Activated CD4-positive, alpha-beta T cell treated with anti-CD3 and anti-CD28 coated beads, Interleukin-2, amount 10 ng/mL, durations not matched to agents 7 days and 5 days (primary cell): ENCODE data around the gene KDM6A. TPM values are rescaled to one million over a fixed set of nuclear protein-coding genes. Genes with fewer than 3 reads are reported as not detected.
"Not testable (repeated sequence)": the region's sequence is repeated elsewhere in the genome, so short reads cannot be mapped to it uniquely, and the experiment has no call there.

ENCODE experiments used
- CTCF ChIA-PET: fragments of 350-600 bp; sonication (Branson Sonifier 250); formaldehyde crosslinking; loops from one replicate; lab custom pipeline; 2021; ENCODE audit warnings: antibody characterized with exemption; lab: Charles Lee
- POLR2A ChIA-PET: fragments of 350-600 bp; sonication (Branson Sonifier 250); formaldehyde crosslinking; loops from one replicate; lab custom pipeline; 2021; ENCODE audit warnings: antibody characterized with exemption; lab: Charles Lee
- DNase-seq: peaks from one replicate; pipeline ENCODE4 v3.0.0-alpha.2; 2020
- H3K27ac Mint-ChIP-seq: one replicate; pipeline ENCODE4 v1.8.0; 2021; ENCODE audit warnings: mild to moderate bottlenecking, moderate library complexity, mixed read lengths
- H3K27me3 Mint-ChIP-seq: one replicate; pipeline ENCODE4 v1.8.0; 2021; ENCODE audit warnings: mixed read lengths
- H3K36me3 Mint-ChIP-seq: one replicate; pipeline ENCODE4 v1.8.0; 2021; ENCODE audit warnings: low read depth, mixed read lengths
- H3K4me1 Mint-ChIP-seq: one replicate; pipeline ENCODE4 v1.8.0; 2021; ENCODE audit warnings: mixed read lengths
- H3K4me3 Mint-ChIP-seq: one replicate; pipeline ENCODE4 v1.8.0; 2021; ENCODE audit warnings: mild to moderate bottlenecking, moderate library complexity, mixed read lengths
- H3K9me3 Mint-ChIP-seq: one replicate; pipeline ENCODE4 v1.8.0; 2021; ENCODE audit warnings: mixed read lengths
- total RNA-seq, 2 experiments: library from RNA; stranded (reverse); gene quantifications; one replicate each; pipeline ENCODE4 v1.2.3, GENCODE V29; 2021

KDM6A gene
- total RNA-seq, 2 experiments from 2014 or later: 26.6 to 27.6 TPM

- Mint-ChIP-seq H3K27me3 (no peaks in the 10 kb centered on the region), H3K4me3 (no peak overlapping the region), H3K27ac (no peak overlapping the region), H3K9me3 (peaks cover 5% of the 10 kb centered on the region), H3K36me3 (no peaks in the 10 kb centered on the region), H3K4me1 (no peaks in the 10 kb centered on the region)
- CTCF ChIA-PET: no interaction called here
- no peak for DNase-seq
- POLR2A ChIA-PET: no interaction called here
These were observed 260.5 kb downstream of the KDM6A start for GRCh38 chrX:45133465-45133864.

GRCh38 chrX:45134315-45134731 is 261.3 kb downstream of the KDM6A start:
- DNase-seq: no peak
- peaks cover 5% of the 10 kb centered on the region for H3K9me3 Mint-ChIP-seq
- POLR2A ChIA-PET: no interaction called here
- CTCF ChIA-PET: interaction anchor here (0.8 kb wide), 1 partner anchor 16 kb away, joined by 3 read pairs; no protein-coding TSS in a partner anchor
- no peak overlapping the region for H3K27ac Mint-ChIP-seq
- H3K36me3 Mint-ChIP-seq: no peaks in the 10 kb centered on the region
- no peaks in the 10 kb centered on the region for H3K27me3 Mint-ChIP-seq
- H3K4me3 Mint-ChIP-seq: no peak overlapping the region
- H3K4me1 Mint-ChIP-seq: no peaks in the 10 kb centered on the region

- no peaks in the 10 kb centered on the region for H3K4me1 Mint-ChIP-seq
- no peak overlapping the region for H3K4me3 Mint-ChIP-seq
- no peaks in the 10 kb centered on the region for H3K36me3 Mint-ChIP-seq
- ChIA-PET CTCF (interaction anchor here (0.8 kb wide), 1 partner anchor 16 kb away, joined by 3 read pairs; no protein-coding TSS in a partner anchor), POLR2A (no interaction called here)
- peaks cover 5% of the 10 kb centered on the region for H3K9me3 Mint-ChIP-seq
- no peak overlapping the region for H3K27ac Mint-ChIP-seq
- no peak for DNase-seq
- H3K27me3 Mint-ChIP-seq: no peaks in the 10 kb centered on the region
These were observed 261.8 kb downstream of the KDM6A start for GRCh38 chrX:45134775-45135174.

GRCh38 chrX:45135391-45136075 is 262.5 kb downstream of the KDM6A start:
- H3K4me3 Mint-ChIP-seq, H3K4me1 Mint-ChIP-seq, H3K9me3 Mint-ChIP-seq, POLR2A ChIA-PET, CTCF ChIA-PET, H3K27ac Mint-ChIP-seq, H3K36me3 Mint-ChIP-seq, H3K27me3 Mint-ChIP-seq, DNase-seq: not testable (repeated sequence)

GRCh38 chrX:45137531-45137930 is 264.5 kb downstream of the KDM6A start:
- POLR2A ChIA-PET: interaction anchor here (0.7 kb wide), 1 partner anchor 253 kb away, joined by 3 read pairs; no protein-coding TSS in a partner anchor
- Mint-ChIP-seq H3K27ac (no peak overlapping the region), H3K4me1 (no peaks in the 10 kb centered on the region), H3K9me3 (no peaks in the 10 kb centered on the region), H3K27me3 (no peaks in the 10 kb centered on the region), H3K4me3 (no peak overlapping the region), H3K36me3 (no peaks in the 10 kb centered on the region)
- no peak for DNase-seq
- CTCF ChIA-PET: interaction anchor here (0.6 kb wide), 1 partner anchor 111 kb away, joined by 3 read pairs; no protein-coding TSS in a partner anchor

- no peaks in the 10 kb centered on the region for H3K4me1 Mint-ChIP-seq
- no peak for DNase-seq
- no peaks in the 10 kb centered on the region for H3K27me3 Mint-ChIP-seq
- no peak overlapping the region for H3K4me3 Mint-ChIP-seq
- no peaks in the 10 kb centered on the region for H3K36me3 Mint-ChIP-seq
- H3K27ac Mint-ChIP-seq: no peak overlapping the region
- ChIA-PET CTCF (interaction anchor here (1.0 kb wide), 1 partner anchor 34 kb away, joined by 3 read pairs; no protein-coding TSS in a partner anchor), POLR2A (no interaction called here)
- no peaks in the 10 kb centered on the region for H3K9me3 Mint-ChIP-seq
These were observed 265.5 kb downstream of the KDM6A start for GRCh38 chrX:45138525-45138924.

GRCh38 chrX:45140812-45141211 is 267.8 kb downstream of the KDM6A start:
- no peak for DNase-seq
- POLR2A ChIA-PET: no interaction called here
- no peaks in the 10 kb centered on the region for H3K9me3 Mint-ChIP-seq
- H3K4me3 Mint-ChIP-seq: no peak overlapping the region
- H3K27ac Mint-ChIP-seq: no peak overlapping the region
- H3K27me3 Mint-ChIP-seq: no peaks in the 10 kb centered on the region
- H3K4me1 Mint-ChIP-seq: no peaks in the 10 kb centered on the region
- CTCF ChIA-PET: no interaction called here
- no peaks in the 10 kb centered on the region for H3K36me3 Mint-ChIP-seq

- H3K27ac Mint-ChIP-seq: no peak overlapping the region
- ChIA-PET CTCF (interaction anchor here (0.6 kb wide), 1 partner anchor 338 kb away, joined by 3 read pairs; no protein-coding TSS in a partner anchor), POLR2A (no interaction called here)
- H3K9me3 Mint-ChIP-seq: no peaks in the 10 kb centered on the region
- no peak for DNase-seq
- H3K4me1 Mint-ChIP-seq: no peaks in the 10 kb centered on the region
- no peaks in the 10 kb centered on the region for H3K36me3 Mint-ChIP-seq
- no peaks in the 10 kb centered on the region for H3K27me3 Mint-ChIP-seq
- H3K4me3 Mint-ChIP-seq: no peak overlapping the region
These were observed 269.2 kb downstream of the KDM6A start for GRCh38 chrX:45142185-45142584.

GRCh38 chrX:45143455-45143854 is 270.5 kb downstream of the KDM6A start:
- Mint-ChIP-seq H3K4me3 (no peak overlapping the region), H3K9me3 (no peaks in the 10 kb centered on the region), H3K4me1 (no peaks in the 10 kb centered on the region), H3K27ac (no peak overlapping the region), H3K36me3 (no peaks in the 10 kb centered on the region), H3K27me3 (no peaks in the 10 kb centered on the region)
- CTCF ChIA-PET: no interaction called here
- DNase-seq: no peak
- POLR2A ChIA-PET: no interaction called here

- Mint-ChIP-seq H3K9me3 (no peaks in the 10 kb centered on the region), H3K4me3 (no peak overlapping the region), H3K4me1 (no peaks in the 10 kb centered on the region), H3K27me3 (no peaks in the 10 kb centered on the region), H3K36me3 (no peaks in the 10 kb centered on the region), H3K27ac (no peak overlapping the region)
- DNase-seq: no peak
- CTCF ChIA-PET: no interaction called here
- POLR2A ChIA-PET: no interaction called here
These were observed 272.7 kb downstream of the KDM6A start for GRCh38 chrX:45145492-45146215.

GRCh38 chrX:45150821-45151220 is 277.8 kb downstream of the KDM6A start:
- Mint-ChIP-seq H3K9me3 (no peaks in the 10 kb centered on the region), H3K27me3 (no peaks in the 10 kb centered on the region), H3K4me3 (no peak overlapping the region), H3K4me1 (no peaks in the 10 kb centered on the region), H3K36me3 (no peaks in the 10 kb centered on the region), H3K27ac (no peak overlapping the region)
- DNase-seq: no peak
- ChIA-PET POLR2A (no interaction called here), CTCF (no interaction called here)

- no peaks in the 10 kb centered on the region for H3K9me3 Mint-ChIP-seq
- H3K4me3 Mint-ChIP-seq: no peak overlapping the region
- CTCF ChIA-PET: no interaction called here
- no peak overlapping the region for H3K27ac Mint-ChIP-seq
- H3K27me3 Mint-ChIP-seq: no peaks in the 10 kb centered on the region
- no peaks in the 10 kb centered on the region for H3K36me3 Mint-ChIP-seq
- POLR2A ChIA-PET: no interaction called here
- no peak for DNase-seq
- H3K4me1 Mint-ChIP-seq: no peaks in the 10 kb centered on the region
These were observed 281.0 kb downstream of the KDM6A start for GRCh38 chrX:45154033-45154360.

- no peaks in the 10 kb centered on the region for H3K4me1 Mint-ChIP-seq
- DNase-seq: no peak
- CTCF ChIA-PET: no interaction called here
These were observed 281.5 kb downstream of the KDM6A start for GRCh38 chrX:45154462-45154861.

More at GRCh38 chrX:45154462-45154861, 281.5 kb downstream of the KDM6A start:
- H3K4me3 Mint-ChIP-seq: no peak overlapping the region
- no peaks in the 10 kb centered on the region for H3K36me3 Mint-ChIP-seq
- H3K27me3 Mint-ChIP-seq: no peaks in the 10 kb centered on the region
- H3K9me3 Mint-ChIP-seq: no peaks in the 10 kb centered on the region
- H3K27ac Mint-ChIP-seq: no peak overlapping the region
- POLR2A ChIA-PET: no interaction called here
